HG03571 (cell line): ENCODE data around the gene COL27A1.

Experiments used
- ATAC-seq: cut with Tn5 transposase; IDR thresholded peaks from one replicate; pipeline ENCODE4 v1.9.1; 2021; ENCODE audit not compliant: unreplicated experiment

Gene COL27A1

DNA sequence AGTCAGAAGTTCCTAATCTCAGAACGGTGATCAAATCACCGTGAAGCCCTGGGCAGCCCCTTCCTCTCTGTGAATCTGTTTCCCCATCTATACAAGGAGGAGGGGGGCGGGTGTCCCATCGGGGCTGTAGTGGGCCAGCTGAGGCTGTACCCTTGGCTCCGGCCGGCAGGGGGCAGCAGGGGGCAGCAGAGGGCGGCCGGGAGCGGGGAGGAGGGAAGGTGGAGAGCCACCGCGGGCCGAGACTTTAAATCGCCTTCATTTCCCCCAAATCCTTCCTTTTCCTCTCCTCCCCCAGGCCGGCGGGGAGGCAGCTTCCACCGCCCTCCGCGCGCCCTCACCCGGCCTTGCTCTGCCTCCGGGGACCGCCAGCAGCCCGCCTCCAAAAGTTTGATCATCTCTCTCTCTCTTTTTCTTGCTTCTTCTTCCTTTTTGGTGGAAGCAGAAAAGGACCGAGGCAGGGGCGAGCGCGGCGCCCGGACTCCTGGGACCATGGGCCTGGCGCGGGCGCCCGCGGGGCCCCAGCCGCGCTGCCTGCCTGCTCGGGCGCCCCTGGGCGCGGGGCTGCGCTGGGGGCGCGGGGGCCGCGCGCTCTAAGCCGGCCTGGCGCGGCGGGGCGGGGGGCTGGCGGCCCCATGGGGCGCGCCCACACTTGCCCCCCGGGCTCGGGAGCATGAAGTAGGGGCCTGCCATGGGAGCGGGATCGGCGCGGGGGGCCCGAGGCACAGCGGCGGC is at the start of gene COL27A1:
TSS of gene COL27A1 (plus strand) at position 275 of the 732 bp plus-strand sequence. CDS start at position 689, 414 bp downstream.
- ATAC-seq = no peak

GRCh38 chr9:114107286-114108001 is 47.9 kb upstream of the COL27A1 start:
- ATAC-seq = no peak

GRCh38 chr9:114108016-114108833 is 47.1 kb upstream of the COL27A1 start:
- no peak for ATAC-seq

DNA sequence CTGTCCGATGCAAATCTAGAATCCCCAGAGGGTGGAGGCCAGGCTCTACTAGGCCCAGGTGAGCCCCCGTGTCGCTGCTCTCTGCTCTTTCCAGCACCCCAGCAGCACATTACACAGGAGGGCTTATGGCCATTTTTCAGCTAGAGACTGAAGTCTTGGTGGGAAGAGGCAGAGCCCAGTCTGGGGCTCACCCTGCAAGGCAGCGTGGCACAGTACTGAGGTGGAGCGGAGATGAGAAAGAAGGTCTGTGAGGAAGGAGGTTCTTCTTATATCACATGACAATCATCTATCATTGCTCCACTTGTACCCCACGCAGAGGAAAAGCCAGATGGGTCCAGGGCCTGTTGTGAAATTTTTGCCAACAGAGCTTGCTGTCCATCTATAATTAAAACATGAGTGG is 46.2 kb upstream of the COL27A1 start:
- ATAC-seq = no peak

DNA sequence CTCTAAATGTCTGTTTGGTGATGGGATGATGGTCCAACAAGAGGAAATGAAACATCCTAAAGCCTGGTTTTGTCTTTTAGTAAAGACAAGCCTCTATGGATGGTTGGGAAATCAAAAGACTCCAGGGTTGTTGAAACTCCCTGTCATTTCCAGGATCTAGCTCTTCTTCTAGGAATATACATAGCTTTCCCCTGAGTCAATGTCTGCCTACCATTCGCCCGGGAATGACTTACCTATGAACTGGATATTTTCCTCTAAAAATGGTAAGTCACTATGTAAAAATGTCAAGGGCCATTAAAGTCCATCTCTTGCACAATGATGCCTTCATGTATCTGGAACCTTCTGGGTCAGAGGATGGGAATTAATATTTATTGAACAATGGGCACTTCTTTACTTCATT is 45.2 kb upstream of the COL27A1 start:
- no peak for ATAC-seq

GRCh38 chr9:114112325-114112724 is 43.0 kb upstream of the COL27A1 start:
- ATAC-seq = no peak

DNA sequence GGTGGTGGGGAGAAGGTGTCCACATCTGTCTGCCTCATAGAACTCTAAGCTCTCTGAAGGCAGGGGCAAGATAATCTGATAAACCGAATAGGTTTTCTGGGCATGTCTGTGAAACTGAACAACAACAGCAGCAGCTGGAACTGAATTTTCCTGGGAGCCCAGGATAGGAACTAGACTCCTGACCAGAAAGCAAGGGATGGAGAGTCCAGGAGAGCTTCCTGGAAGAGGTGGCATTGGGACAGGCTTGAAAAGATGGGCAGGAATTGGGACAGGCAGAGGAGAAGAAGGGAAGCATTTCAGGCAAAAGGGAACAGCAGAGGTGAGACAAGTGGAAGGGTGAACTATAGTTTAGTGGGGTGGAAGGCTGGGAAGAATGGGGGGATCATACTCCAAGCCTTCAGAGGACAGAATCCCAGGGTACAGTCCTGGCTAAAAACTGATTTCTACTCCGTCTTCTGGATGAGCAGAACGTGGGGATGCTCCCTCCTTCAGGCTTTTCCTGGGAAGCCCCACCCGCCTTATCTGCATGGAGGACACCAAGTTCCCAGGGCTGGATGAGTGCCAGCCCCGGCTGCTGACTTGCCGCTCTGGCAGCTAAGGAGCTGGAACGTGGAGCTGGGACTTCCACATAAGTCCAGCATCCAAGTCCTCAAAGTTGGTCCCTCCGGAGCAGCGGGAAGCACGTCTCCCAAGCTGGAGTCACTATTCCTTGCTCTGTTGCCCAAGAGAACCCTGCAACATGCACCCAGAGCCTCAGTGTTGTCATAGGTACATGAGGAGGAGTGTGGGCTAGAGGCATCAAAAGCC is 42.4 kb upstream of the COL27A1 start:
- no peak for ATAC-seq

DNA sequence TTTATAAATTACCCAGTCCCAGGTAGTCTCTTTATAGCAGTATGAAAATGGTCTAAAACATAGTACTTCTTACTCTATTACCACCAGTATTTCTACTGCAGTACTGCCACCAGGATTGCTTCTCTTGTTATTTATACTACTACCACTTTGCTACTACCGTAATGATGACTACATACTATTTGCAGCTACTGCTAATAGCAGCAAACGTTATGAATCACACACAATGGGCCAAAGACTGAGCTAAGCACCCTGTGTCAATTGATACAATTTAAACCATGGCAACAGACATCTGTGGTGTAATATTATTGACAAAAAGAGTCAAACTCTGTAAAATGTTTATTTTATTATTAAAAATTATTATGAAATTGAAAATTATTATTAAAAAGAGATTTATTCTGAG is 41.0 kb upstream of the COL27A1 start:
- no peak for ATAC-seq

GRCh38 chr9:114115654-114116125 is 39.6 kb upstream of the COL27A1 start:
- ATAC-seq = no peak

- ATAC-seq = no peak
Observed at GRCh38 chr9:114116126-114116747, 39.1 kb upstream of the COL27A1 start.

DNA sequence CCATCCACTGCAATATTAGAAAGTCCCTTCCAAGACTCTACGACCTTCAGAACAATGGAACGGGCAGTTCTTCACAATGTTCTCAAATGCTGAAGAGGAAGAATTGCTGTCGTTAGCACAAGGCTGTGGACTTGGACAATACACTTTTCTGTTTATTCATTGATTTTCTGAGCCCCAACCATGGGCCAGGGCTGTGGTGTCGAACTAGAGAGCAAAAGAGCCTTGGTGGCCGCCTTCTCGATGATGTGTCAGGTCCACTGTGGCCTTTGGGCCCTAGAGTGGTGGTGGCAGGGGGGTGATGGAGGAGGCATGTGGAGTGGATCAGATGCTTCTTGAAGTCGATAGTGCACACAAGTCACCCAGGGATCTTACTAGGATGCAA is 37.7 kb upstream of the COL27A1 start:
- ATAC-seq = no peak

- no peak for ATAC-seq
Observed at GRCh38 chr9:114117996-114118830, 37.1 kb upstream of the COL27A1 start.

GRCh38 chr9:114119242-114120191 is 35.8 kb upstream of the COL27A1 start:
- no peak for ATAC-seq

DNA sequence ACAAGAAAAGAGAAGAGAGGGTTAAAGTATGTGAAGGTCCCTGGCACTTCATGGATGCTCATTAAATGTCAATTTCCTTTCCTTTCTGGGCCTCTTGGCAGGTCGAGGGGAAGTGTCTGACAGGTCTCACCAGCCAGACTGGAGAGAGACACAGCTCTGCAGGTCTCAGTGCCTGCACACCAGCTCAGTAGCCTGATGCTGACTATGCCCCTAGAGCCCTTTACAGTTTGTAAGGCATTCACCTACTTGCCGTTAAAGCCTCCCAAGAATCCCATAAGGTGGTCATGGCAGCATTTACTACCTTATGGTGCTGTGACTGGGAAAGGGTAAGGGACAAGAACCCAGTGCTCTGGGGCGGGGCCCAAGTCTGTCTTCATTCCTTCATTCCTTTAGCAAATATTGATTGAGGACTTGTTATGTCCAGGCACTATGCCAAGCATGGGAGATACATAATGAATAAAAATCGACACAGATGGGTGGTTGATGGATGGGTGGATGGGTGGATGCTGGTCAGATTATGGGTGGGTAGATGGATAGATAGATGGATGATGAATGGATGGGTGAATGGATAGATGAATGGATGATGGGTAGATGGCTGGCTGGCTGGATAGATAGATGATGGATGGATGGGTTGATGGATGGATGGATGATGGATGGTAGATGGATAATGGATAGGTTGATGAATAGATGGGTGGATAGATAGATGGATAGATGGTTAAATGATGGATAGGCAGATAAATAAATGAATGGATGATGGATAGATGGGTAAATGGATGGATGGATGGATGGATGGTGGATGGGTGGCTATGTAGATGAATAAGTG is 34.9 kb upstream of the COL27A1 start:
- ATAC-seq = no peak

GRCh38 chr9:114121227-114122135 is 33.9 kb upstream of the COL27A1 start:
- no peak for ATAC-seq
